Measurements from ENCODE around the gene SH2D7. TPM values are rescaled to one million over a fixed set of nuclear protein-coding genes. Genes with fewer than 3 reads are reported as not detected.
A peak's percentile ranks its signal among the peaks of the same experiment; 100 is the strongest.

SH2D7 gene
- total RNA-seq (2014; rRNA removed; shearing (Covaris generic)) (not detected in 2 replicates), polyA plus RNA-seq (2016; fragmentation: Nextera tagmentation; extraction: Ambion mirVana) (not detected in 2 replicates)

GRCh38 chr15:78092261-78093041 is at the start of gene SH2D7:
Gene SH2D7 (plus strand): TSS chr15:78092561. CDS start chr15:78092585, 24 bp downstream.
- 87 to 90% methylated on average over 11 of the region's 11 CpGs for WGBS, 2 experiments (ENCODE audit: low coverage in 1 of 2, low lambda C conversion rate in 2 of 2, missing lambda C conversion rate in 2 of 2)
- in situ Hi-C loops (cut with MboI) = no loop called here

GRCh38 chr15:78044407-78045155 is 47.8 kb upstream of the SH2D7 start:
- H3K9me2 ChIP-seq (ENCODE audit: insufficient read depth) = no peaks in the 10 kb centered on the region
- H3K4me3 ChIP-seq = no peak overlapping the region
- no peak overlapping the region for H3K4me2 ChIP-seq (ENCODE audit: unreplicated experiment)
- no peaks in the 10 kb centered on the region for H4K20me1 ChIP-seq (ENCODE audit: insufficient read depth)
- peaks cover 36% of the 10 kb centered on the region for H3K4me1 ChIP-seq (ENCODE audit: insufficient read depth)
- no peak overlapping the region for H3K27ac ChIP-seq
- DNase-seq = peak; percentile 34
- H3K9ac ChIP-seq = no peak overlapping the region
- peaks cover 36% of the 10 kb centered on the region for H3K79me2 ChIP-seq (ENCODE audit: insufficient read depth)
- H3K9me3 ChIP-seq (ENCODE audit: low read depth) = no peaks in the 10 kb centered on the region
- H3K27me3 ChIP-seq (replicated peaks; ENCODE audit: insufficient read depth) = no peaks in the 10 kb centered on the region
- no peak for TF ChIP-seq EZH2 (IDR thresholded peaks at IDR 0.05; ENCODE audit: insufficient read depth, poor library complexity, severe bottlenecking)
- in situ Hi-C loops (cut with MboI) = no loop called here
- no peak overlapping the region for H2AFZ ChIP-seq
- H3K36me3 ChIP-seq (ENCODE audit: low read depth) = peaks cover 10% of the 10 kb centered on the region; the same call in 1 of the 2 replicates
- peaks cover 32% of the 10 kb centered on the region for H3F3A ChIP-seq (ENCODE audit: insufficient read depth)
- 55 to 62% methylated on average over 5 of the region's 5 CpGs for WGBS, 2 experiments (ENCODE audit: low coverage in 1 of 2, low lambda C conversion rate in 2 of 2, missing lambda C conversion rate in 2 of 2)

More at GRCh38 chr15:78092261-78093041, at the start of gene SH2D7:
- H3K9me2 ChIP-seq (ENCODE audit: insufficient read depth) = no peaks in the 10 kb centered on the region
- TF ChIP-seq EZH2phosphoT487 (IDR thresholded peaks at IDR 0.05; ENCODE audit: insufficient read depth, low read depth) (no peak), EZH2 (IDR thresholded peaks at IDR 0.05; ENCODE audit: insufficient read depth, poor library complexity, severe bottlenecking) (no peak)
- H3K27me3 ChIP-seq (replicated peaks; ENCODE audit: insufficient read depth) = no peaks in the 10 kb centered on the region; the same call in 1 of the 2 replicates
- no peaks in the 10 kb centered on the region for H3K79me2 ChIP-seq (ENCODE audit: insufficient read depth)
- no peak within 1 kb of the TSS for H3K9ac ChIP-seq
- H3F3A ChIP-seq (ENCODE audit: insufficient read depth) = 0 out of 2 replicates have a peak, but pooled peaks cover 3% of the 10 kb centered on the region
- DNase-seq = no peak
- H2AFZ ChIP-seq = no peak within 1 kb of the TSS
- no peak within 1 kb of the TSS for H3K4me3 ChIP-seq
- H3K4me1 ChIP-seq (ENCODE audit: insufficient read depth) = peaks cover 6% of the 10 kb centered on the region; the same call in 1 of the 2 replicates
- H3K9me3 ChIP-seq (ENCODE audit: low read depth) = no peaks in the 10 kb centered on the region
- no peak within 1 kb of the TSS for H3K4me2 ChIP-seq (ENCODE audit: unreplicated experiment)
- H3K27ac ChIP-seq = no peak within 1 kb of the TSS
- no peaks in the 10 kb centered on the region for H4K20me1 ChIP-seq (ENCODE audit: insufficient read depth)
- no peaks in the 10 kb centered on the region for H3K36me3 ChIP-seq (ENCODE audit: low read depth)

GRCh38 chr15:78045189-78045588 is 47.2 kb upstream of the SH2D7 start:
- Histone ChIP-seq H3K4me2 (ENCODE audit: unreplicated experiment) (no peak overlapping the region), H3K9me2 (ENCODE audit: insufficient read depth) (no peaks in the 10 kb centered on the region), H4K20me1 (ENCODE audit: insufficient read depth) (no peaks in the 10 kb centered on the region), H3K79me2 (ENCODE audit: insufficient read depth) (peaks cover 36% of the 10 kb centered on the region), H3K27ac (no peak overlapping the region), H3K9ac (no peak overlapping the region), H3K36me3 (ENCODE audit: low read depth) (peaks cover 5% of the 10 kb centered on the region; the same call in 1 of the 2 replicates), H3K4me1 (ENCODE audit: insufficient read depth) (peaks cover 42% of the 10 kb centered on the region), H3K9me3 (ENCODE audit: low read depth) (no peaks in the 10 kb centered on the region), H2AFZ (no peak overlapping the region), H3K4me3 (no peak overlapping the region), H3F3A (ENCODE audit: insufficient read depth) (peaks cover 38% of the 10 kb centered on the region), H3K27me3 (replicated peaks; ENCODE audit: insufficient read depth) (no peaks in the 10 kb centered on the region)
- in situ Hi-C loops (cut with MboI) = no loop called here
- 93 to 100% methylated on average over 1 of the region's 1 CpG for WGBS, 2 experiments (ENCODE audit: low coverage in 1 of 2, low lambda C conversion rate in 2 of 2, missing lambda C conversion rate in 2 of 2)
- TF ChIP-seq EZH2phosphoT487 (IDR thresholded peaks at IDR 0.05; ENCODE audit: insufficient read depth, low read depth) (no peak), EZH2 (IDR thresholded peaks at IDR 0.05; ENCODE audit: insufficient read depth, poor library complexity, severe bottlenecking) (no peak)
- DNase-seq = no peak

GRCh38 chr15:78046796-78047341 is 45.5 kb upstream of the SH2D7 start:
- Histone ChIP-seq H3F3A (ENCODE audit: insufficient read depth) (peaks cover 54% of the 10 kb centered on the region), H3K9ac (no peak overlapping the region), H3K9me3 (ENCODE audit: low read depth) (no peaks in the 10 kb centered on the region), H2AFZ (no peak overlapping the region), H3K79me2 (ENCODE audit: insufficient read depth) (peaks cover 45% of the 10 kb centered on the region), H3K36me3 (ENCODE audit: low read depth) (peaks cover 4% of the 10 kb centered on the region; the same call in 1 of the 2 replicates), H3K4me1 (ENCODE audit: insufficient read depth) (peaks cover 59% of the 10 kb centered on the region), H3K27ac (no peak overlapping the region), H3K4me2 (ENCODE audit: unreplicated experiment) (no peak overlapping the region), H3K4me3 (no peak overlapping the region), H3K27me3 (replicated peaks; ENCODE audit: insufficient read depth) (no peaks in the 10 kb centered on the region), H4K20me1 (ENCODE audit: insufficient read depth) (no peaks in the 10 kb centered on the region), H3K9me2 (ENCODE audit: insufficient read depth) (no peaks in the 10 kb centered on the region)
- WGBS, 2 experiments (ENCODE audit: low coverage in 1 of 2, low lambda C conversion rate in 2 of 2, missing lambda C conversion rate in 2 of 2) = 74 to 81% methylated on average over 5 of the region's 5 CpGs
- no peak for DNase-seq
- in situ Hi-C loops (cut with MboI) = no loop called here
- TF ChIP-seq EZH2 (IDR thresholded peaks at IDR 0.05; ENCODE audit: insufficient read depth, poor library complexity, severe bottlenecking) = no peak
- TF ChIP-seq EZH2phosphoT487 (IDR thresholded peaks at IDR 0.05; ENCODE audit: insufficient read depth, low read depth) = no peak

Measured in GM23248 (cell line).